Measurements from ENCODE around the gene SPI1.

DNA sequence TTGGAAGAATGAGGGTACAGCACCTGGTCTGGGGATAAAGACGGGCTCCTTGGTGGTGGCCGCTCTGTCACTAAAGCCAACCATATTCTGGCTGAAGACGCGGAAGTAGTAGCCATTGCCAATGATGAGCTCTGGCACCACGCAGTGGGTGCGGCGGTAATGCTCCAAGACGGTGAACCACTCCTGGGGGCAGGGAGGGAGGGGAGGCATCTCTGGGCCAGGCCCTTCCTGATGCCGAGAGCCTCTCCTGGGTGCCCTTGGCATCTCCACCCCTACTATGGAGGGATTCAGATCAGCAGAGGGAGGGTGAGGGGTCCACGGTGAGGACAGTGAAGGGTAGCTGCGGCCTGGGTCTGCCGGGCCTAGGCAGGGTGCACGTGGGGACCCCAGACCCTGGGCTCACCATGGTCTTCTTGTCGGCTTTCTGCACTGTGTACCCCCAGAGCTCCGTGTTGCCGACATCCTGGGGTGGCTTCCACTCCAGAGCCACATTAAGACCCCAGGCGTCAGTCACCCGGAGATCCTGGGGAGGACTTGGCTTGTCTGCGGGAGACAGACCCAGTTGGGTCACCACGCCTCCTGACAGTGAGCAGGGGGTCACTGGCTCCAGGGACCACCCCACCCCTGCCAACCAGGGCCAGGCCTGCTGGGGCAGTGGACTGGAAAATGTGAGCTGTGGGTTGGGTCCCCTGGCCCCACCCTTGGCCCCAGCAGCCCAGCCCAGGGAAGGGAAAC lies 45.4 kb downstream of the SPI1 start:
- no peak for TF ChIP-seq ZNF274 (IDR thresholded peaks at IDR 0.05; ENCODE audit: low read length)
- TF ChIP-seq ZNF274 (tag by site-specific recombination; IDR thresholded peaks at IDR 0.05; ENCODE audit: borderline replicate concordance) = no peak
- TF ChIP-seq, protein P1, sequence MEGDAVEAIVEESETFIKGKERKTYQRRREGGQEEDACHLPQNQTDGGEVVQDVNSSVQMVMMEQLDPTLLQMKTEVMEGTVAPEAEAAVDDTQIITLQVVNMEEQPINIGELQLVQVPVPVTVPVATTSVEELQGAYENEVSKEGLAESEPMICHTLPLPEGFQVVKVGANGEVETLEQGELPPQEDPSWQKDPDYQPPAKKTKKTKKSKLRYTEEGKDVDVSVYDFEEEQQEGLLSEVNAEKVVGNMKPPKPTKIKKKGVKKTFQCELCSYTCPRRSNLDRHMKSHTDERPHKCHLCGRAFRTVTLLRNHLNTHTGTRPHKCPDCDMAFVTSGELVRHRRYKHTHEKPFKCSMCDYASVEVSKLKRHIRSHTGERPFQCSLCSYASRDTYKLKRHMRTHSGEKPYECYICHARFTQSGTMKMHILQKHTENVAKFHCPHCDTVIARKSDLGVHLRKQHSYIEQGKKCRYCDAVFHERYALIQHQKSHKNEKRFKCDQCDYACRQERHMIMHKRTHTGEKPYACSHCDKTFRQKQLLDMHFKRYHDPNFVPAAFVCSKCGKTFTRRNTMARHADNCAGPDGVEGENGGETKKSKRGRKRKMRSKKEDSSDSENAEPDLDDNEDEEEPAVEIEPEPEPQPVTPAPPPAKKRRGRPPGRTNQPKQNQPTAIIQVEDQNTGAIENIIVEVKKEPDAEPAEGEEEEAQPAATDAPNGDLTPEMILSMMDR (tag by site-specific recombination; IDR thresholded peaks at IDR 0.05) = no peak
- TF ChIP-seq ZNF174 (tag by site-specific recombination; IDR thresholded peaks at IDR 0.05) = no peak
- no peak for TF ChIP-seq ZNF48 (tag by site-specific recombination; IDR thresholded peaks at IDR 0.05)
- no peak for TF ChIP-seq OSR2 (tag by site-specific recombination; IDR thresholded peaks at IDR 0.05)
- no peak for TF ChIP-seq ZNF138 (tag by site-specific recombination; IDR thresholded peaks at IDR 0.05; ENCODE audit: borderline replicate concordance)
- no peak for TF ChIP-seq ZBTB44 (tag by site-specific recombination; IDR thresholded peaks at IDR 0.05)
- TF ChIP-seq ZNF433 (tag by site-specific recombination; IDR thresholded peaks at IDR 0.05; ENCODE audit: low read depth) = no peak
- no peak for TF ChIP-seq ZNF391 (tag by site-specific recombination; IDR thresholded peaks at IDR 0.05; ENCODE audit: borderline replicate concordance, low read depth)
- TF ChIP-seq ZNF830 (tag by site-specific recombination; IDR thresholded peaks at IDR 0.05; ENCODE audit: low read depth) = no peak

Measured in HEK293 (cell line).